GM19099 (cell line): ENCODE measurements around the gene RNF25.

Source experiments
- POLR2A ChIP-seq: IDR thresholded peaks from 3 replicates; pipeline ENCODE4 v1.6.1; 2011; ENCODE audit warnings: low read depth; ENCODE audit not compliant: insufficient read length; ENCODE audit errors: extremely low read depth

The RNF25 gene

DNA sequence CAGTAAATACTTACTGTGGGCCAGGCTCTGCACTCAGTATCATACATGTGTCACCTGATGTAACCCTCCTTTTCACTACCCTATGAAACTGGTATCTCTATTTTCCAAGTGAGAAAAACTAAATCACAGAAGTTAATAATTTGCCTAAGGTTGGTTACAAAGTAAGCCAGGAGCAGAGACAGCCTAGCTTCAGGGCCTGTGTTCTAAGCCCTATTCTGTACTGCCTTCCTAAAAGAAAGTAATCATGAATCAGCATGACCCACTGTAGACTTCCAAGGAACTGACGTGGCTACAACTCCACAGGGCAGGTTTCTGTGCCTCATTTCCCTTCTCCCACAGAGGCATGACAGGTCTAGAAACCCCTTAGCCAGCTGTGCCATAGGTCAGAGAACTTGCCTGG, 26.7 kb downstream of the RNF25 start:
- no peak for TF ChIP-seq POLR2A

DNA sequence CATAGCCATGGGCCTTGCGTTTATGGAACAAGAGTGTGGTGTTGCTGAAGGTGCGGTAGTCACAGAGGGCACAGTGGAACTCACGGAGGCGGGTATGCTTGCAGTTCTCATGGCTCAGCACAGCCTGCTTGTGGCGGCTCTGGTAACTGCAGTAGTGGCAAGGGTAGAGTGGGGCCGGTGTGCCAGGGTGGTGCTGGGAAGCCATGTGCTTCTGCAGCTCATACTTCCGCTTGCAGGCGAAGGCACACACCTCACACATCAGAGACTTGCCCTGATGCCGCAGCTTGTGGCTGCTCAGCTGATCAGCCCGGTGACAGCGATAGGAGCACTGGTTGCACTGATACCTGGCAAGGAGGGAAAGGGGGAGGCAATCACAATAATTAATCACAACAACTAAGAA, 27.1 kb downstream of the RNF25 start:
- TF ChIP-seq POLR2A = no peak

- no peak for TF ChIP-seq POLR2A
Measured at GRCh38 chr2:218643751-218644310, 28.0 kb downstream of the RNF25 start.

DNA sequence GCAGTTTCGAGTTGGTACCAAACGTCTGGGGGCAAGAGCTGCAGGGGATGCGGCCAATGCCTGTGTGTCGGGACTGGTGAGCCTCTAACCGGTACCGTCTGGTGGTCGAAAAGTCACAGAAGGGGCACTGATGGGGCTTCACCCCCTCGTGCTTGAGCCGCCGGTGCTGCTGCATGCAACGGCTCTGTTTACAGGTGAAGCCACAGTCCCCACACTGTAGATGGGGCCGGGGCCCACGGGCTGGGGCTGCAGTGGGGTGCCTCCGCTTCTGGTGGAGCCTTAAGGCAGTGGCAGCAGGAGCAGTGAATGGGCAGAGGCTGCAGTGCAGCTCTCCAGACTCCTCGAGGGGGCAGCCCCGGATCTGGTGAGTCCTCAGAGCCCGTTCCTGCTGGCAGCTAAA, 29.0 kb downstream of the RNF25 start:
- TF ChIP-seq POLR2A = no peak

DNA sequence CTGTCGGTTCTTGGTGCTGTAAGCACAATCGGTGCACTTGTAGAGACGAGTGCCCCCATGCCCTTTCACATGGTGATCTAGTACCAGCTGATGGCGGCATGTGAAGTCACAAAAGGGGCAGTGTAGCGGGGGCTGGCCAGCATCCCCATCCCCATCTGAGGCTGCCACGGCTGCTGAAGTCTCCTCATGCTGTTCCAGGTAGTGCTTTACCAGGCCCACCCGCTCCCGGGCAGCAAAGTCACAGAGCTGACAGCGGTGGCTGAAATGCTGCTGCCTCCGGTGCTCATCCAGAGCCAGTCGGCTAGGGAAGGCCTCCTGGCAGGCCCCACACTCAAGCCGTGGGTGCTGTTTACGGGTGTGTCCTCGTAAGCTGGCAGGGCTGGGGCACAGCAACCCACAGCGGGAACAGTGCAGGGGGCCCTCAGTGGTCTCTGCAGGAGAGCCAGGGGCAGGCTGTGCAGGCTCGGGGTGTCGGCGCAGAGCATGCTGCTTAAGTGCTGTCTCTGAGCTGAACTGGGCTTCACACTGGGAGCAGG, 29.6 kb downstream of the RNF25 start:
- no peak for TF ChIP-seq POLR2A

DNA sequence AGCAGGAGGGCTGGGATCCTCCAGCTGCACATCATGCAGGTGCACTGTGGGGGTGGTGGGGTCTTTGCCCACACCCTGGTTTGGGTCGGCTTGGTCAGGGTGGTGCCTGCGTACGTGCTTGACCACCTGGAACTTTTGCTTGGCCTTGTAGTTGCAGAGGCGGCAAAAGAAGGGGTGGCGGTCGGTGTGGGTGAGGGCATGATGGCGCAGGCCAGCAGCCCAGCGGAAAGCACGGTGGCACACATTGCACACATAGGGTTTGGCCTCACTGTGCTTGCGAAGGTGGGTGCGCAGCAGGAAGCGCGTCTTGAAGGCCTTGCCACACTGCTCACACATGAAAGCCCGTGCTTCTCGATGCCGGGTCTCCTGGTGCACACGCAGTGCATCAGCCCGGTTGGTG, 33.4 kb downstream of the RNF25 start:
- TF ChIP-seq POLR2A = no peak

GRCh38 chr2:218635719-218636118, 36.1 kb downstream of the RNF25 start:
- no peak for TF ChIP-seq POLR2A

- TF ChIP-seq POLR2A = no peak
Measured at GRCh38 chr2:218631837-218632236, 40.0 kb downstream of the RNF25 start.

GRCh38 chr2:218627939-218628338, 43.9 kb downstream of the RNF25 start:
- no peak for TF ChIP-seq POLR2A

- TF ChIP-seq POLR2A = no peak
Measured at GRCh38 chr2:218626369-218626768, 45.4 kb downstream of the RNF25 start.

DNA sequence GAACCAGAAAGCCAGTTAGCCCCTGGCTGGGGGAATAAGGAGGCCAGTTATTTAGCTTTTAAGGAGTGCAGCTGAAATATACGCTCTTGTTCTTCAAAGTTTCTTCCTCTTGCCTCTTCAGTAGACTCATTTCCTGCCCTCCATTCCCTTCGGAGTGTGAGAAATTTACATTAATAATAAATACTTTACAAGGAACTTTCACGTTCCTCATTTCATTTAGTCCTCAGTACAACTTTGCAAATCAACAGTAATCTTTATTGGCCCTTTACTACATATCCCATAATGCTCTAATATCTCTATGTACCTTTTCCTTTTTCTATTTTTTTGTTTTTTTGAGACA, 48.5 kb downstream of the RNF25 start:
- no peak for TF ChIP-seq POLR2A

DNA sequence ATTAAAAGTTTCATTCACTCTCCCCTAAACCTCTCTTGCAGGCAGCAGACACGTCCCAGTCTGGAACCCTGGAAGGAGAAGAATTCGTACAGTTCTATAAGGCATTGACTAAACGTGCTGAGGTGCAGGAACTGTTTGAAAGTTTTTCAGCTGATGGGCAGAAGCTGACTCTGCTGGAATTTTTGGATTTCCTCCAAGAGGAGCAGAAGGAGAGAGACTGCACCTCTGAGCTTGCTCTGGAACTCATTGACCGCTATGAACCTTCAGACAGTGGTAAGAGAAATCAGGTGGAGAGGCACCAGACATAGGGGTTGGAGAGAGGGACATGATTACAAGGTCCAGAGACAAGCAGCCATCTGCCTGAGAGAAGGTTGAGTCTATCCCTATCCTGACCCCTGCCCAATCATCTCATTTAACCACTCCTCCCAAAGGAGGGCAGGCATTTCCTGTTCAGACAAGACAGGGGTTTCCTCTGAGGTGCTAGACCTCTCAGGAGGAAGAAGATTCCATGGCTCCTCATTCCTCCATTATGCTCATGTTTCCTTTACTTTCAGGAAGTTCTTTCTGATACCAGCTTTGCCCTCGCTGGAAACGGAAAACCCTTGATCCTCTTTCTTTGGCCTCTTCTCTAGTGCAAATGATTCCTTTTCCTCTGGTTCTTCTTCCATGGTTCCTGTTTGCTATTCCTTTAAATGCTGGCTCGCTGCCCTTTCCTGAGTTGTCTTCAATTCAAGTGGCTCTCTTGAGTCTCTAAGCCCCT, 49.0 kb downstream of the RNF25 start:
- no peak for TF ChIP-seq POLR2A

GRCh38 chr2:218621007-218621406, 50.8 kb downstream of the RNF25 start:
- no peak for TF ChIP-seq POLR2A

DNA sequence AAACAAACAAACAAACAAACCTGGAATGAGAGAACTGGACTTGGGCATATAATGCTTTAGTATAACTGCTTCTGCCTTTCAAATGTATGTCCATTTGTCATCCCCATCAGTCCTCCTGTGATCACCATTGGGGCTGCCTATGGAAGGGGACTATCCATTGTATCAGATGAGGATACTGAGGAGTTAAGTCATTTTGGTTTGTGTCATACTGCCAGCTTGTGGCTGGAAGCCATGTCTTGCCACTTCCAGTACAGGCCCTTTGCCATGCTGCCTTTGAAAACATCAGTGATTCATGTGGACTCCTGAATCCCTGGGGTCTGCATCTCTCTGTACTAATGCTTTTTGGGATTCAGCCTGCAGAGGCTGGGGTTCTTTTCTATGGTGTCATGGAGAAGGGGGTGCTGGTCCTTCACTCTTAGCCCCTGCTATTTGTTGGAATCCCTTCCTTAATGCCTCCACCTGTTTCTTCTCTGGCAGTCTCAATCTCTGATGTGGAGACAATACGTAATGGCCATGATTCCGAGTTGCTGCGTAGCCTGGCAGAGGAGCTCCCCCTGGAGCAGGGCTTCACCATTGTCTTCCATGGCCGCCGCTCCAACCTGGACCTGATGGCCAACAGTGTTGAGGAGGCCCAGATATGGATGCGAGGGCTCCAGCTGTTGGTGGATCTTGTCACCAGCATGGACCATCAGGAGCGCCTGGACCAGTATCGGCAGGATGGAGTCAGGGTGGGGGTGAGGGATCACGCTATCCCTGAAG, 53.5 kb downstream of the RNF25 start:
- no peak for TF ChIP-seq POLR2A

- no peak for TF ChIP-seq POLR2A
Measured at GRCh38 chr2:218615868-218616315, 55.9 kb downstream of the RNF25 start.
